WTC11 (cell line): ENCODE data around the gene GOLGB1. TPM values are rescaled to one million over a fixed set of nuclear protein-coding genes. Genes with fewer than 3 reads are reported as not detected.

Source experiments
- ATAC-seq: fragments of 200-7000 bp; cut with Tn5 transposase; 2 replicates; pipeline ENCODE4 v1.10.0; 2021; ENCODE audit warnings: mild to moderate bottlenecking, moderate library complexity
- CTCF ChIA-PET: fragments of 300-600 bp; sonication (Branson Sonifier 250); formaldehyde crosslinking; loops from one replicate; lab custom pipeline; 2021; ENCODE audit warnings: antibody characterized with exemption; lab: Charles Lee
- POLR2A ChIA-PET: fragments of 350-600 bp; sonication (Branson Sonifier 250); formaldehyde crosslinking; loops from one replicate; lab custom pipeline; 2021; ENCODE audit warnings: antibody characterized with exemption; lab: Charles Lee
- DNase-seq: peaks from one replicate; pipeline ENCODE4 v3.0.0; 2021; ENCODE audit warnings: low spot score
- H3K27ac Mint-ChIP-seq: 2 replicates; pipeline ENCODE4 v1.8.0; 2021; ENCODE audit warnings: mixed read lengths
- H3K27me3 Mint-ChIP-seq: 2 replicates; pipeline ENCODE4 v1.8.0; 2021; ENCODE audit warnings: low read depth, mild to moderate bottlenecking, moderate library complexity, mixed read lengths
- H3K36me3 Mint-ChIP-seq: 2 replicates; pipeline ENCODE4 v1.8.0; 2021; ENCODE audit warnings: mixed read lengths
- H3K4me1 Mint-ChIP-seq: 2 replicates; pipeline ENCODE4 v1.8.0; 2022; ENCODE audit warnings: mixed read lengths
- H3K4me3 Mint-ChIP-seq: 2 replicates; pipeline ENCODE4 v1.8.0; 2021; ENCODE audit warnings: mild to moderate bottlenecking, moderate library complexity, mixed read lengths
- H3K9me3 Mint-ChIP-seq: 2 replicates; pipeline ENCODE4 v1.8.0; 2021; ENCODE audit warnings: mixed read lengths
- ARID4B ChIP-seq: sonication (generic); formaldehyde crosslinking; IDR thresholded peaks from 2 replicates; pipeline ENCODE4 v1.8.0; 2023; ENCODE audit warnings: missing genetic modification reagents, mild to moderate bottlenecking, borderline replicate concordance
- ATF2 ChIP-seq: sonication (generic); formaldehyde crosslinking; IDR thresholded peaks from 2 replicates; pipeline ENCODE4 v1.8.1; 2022; ENCODE audit warnings: low read depth, missing genetic modification reagents, borderline replicate concordance
- CBFB ChIP-seq: sonication (generic); formaldehyde crosslinking; IDR thresholded peaks from 2 replicates; pipeline ENCODE4 v1.8.1; 2022; ENCODE audit warnings: mild to moderate bottlenecking, low read depth, missing genetic modification reagents
- E2F4 ChIP-seq: sonication (generic); formaldehyde crosslinking; IDR thresholded peaks from 2 replicates; pipeline ENCODE4 v1.8.1; 2022; ENCODE audit warnings: low read depth, mild to moderate bottlenecking, moderate library complexity, missing genetic modification reagents, borderline replicate concordance
- FOXK1 ChIP-seq: sonication (generic); formaldehyde crosslinking; IDR thresholded peaks from 2 replicates; pipeline ENCODE4 v1.8.0; 2022; ENCODE audit warnings: mild to moderate bottlenecking, moderate library complexity, missing genetic modification reagents
- KAT7 ChIP-seq: sonication (generic); formaldehyde crosslinking; IDR thresholded peaks from 2 replicates; pipeline ENCODE4 v1.8.1; 2023; ENCODE audit warnings: missing genetic modification reagents, mild to moderate bottlenecking, borderline replicate concordance
- MLX ChIP-seq: sonication (generic); formaldehyde crosslinking; IDR thresholded peaks from 2 replicates; pipeline ENCODE4 v1.8.1; 2023; ENCODE audit warnings: mild to moderate bottlenecking, missing genetic modification reagents, moderate library complexity
- NR3C1 ChIP-seq: sonication (generic); formaldehyde crosslinking; conservative IDR thresholded peaks from 2 replicates; pipeline ENCODE4 v1.8.1; 2023; ENCODE audit warnings: low read depth, mild to moderate bottlenecking, missing genetic modification reagents
- PRRX2 ChIP-seq: fragments of 250-450 bp; sonication (Bioruptor Pico); IDR thresholded peaks from 2 replicates; pipeline ENCODE4 v1.8.0; 2021; ENCODE audit warnings: mild to moderate bottlenecking
- SMAD4 ChIP-seq: sonication (generic); formaldehyde crosslinking; IDR thresholded peaks from 2 replicates; pipeline ENCODE4 v1.8.0; 2022; ENCODE audit warnings: mild to moderate bottlenecking, missing genetic modification reagents
- SOX15 ChIP-seq: fragments of 250-450 bp; sonication (Bioruptor Pico); IDR thresholded peaks from 2 replicates; pipeline ENCODE4 v1.9.0; 2021; ENCODE audit warnings: mild to moderate bottlenecking
- ZBTB43 ChIP-seq: sonication (generic); formaldehyde crosslinking; IDR thresholded peaks from 2 replicates; pipeline ENCODE4 v1.8.1; 2023; ENCODE audit warnings: mild to moderate bottlenecking, missing genetic modification reagents
- ZNF281 ChIP-seq: sonication (generic); formaldehyde crosslinking; IDR thresholded peaks from 2 replicates; pipeline ENCODE4 v1.8.0; 2023; ENCODE audit warnings: mild to moderate bottlenecking, missing genetic modification reagents
- total RNA-seq: library from RNA; stranded (reverse); gene quantifications from 3 replicates; pipeline ENCODE4 v1.2.3, GENCODE V29; 2021

GOLGB1 gene
- total RNA-seq, 1 experiment from 2014 or later: 33.8 TPM

GRCh38 chr3:121637922-121638321, 111.6 kb downstream of the GOLGB1 start (continued):
- TF ChIP-seq ATF2 (CRISPR knock-in tag): no peak

- no peaks in the 10 kb centered on the region for H3K27me3 Mint-ChIP-seq
Measured at GRCh38 chr3:121630355-121630754, 119.2 kb downstream of the GOLGB1 start.

GRCh38 chr3:121629601-121630000, 119.9 kb downstream of the GOLGB1 start:
- Mint-ChIP-seq H3K9me3 (peaks cover 4% of the 10 kb centered on the region; the same call in 1 of the 2 replicates), H3K27me3 (no peaks in the 10 kb centered on the region), H3K4me3 (no peak overlapping the region), H3K4me1 (peaks cover 28% of the 10 kb centered on the region), H3K36me3 (no peaks in the 10 kb centered on the region), H3K27ac (no peak overlapping the region)
- no peak for DNase-seq
- ChIA-PET POLR2A (no interaction called here), CTCF (no interaction called here)
- TF ChIP-seq E2F4 (CRISPR knock-in tag): no peak
- TF ChIP-seq MLX (CRISPR knock-in tag): no peak
- no peak for ATAC-seq

More at GRCh38 chr3:121630355-121630754, 119.2 kb downstream of the GOLGB1 start:
- H3K4me3 Mint-ChIP-seq: no peak overlapping the region
- ATAC-seq: no peak
- peaks cover 4% of the 10 kb centered on the region; the same call in 1 of the 2 replicates for H3K9me3 Mint-ChIP-seq
- peaks cover 20% of the 10 kb centered on the region for H3K4me1 Mint-ChIP-seq
- CTCF ChIA-PET: interaction anchor here (0.7 kb wide), 1 partner anchor 8 kb away, joined by 3 read pairs; no protein-coding TSS in a partner anchor
- H3K27ac Mint-ChIP-seq: no peak overlapping the region
- no peak for TF ChIP-seq ZBTB43
- TF ChIP-seq, all 79 proteins: peak for 0
- POLR2A ChIA-PET: interaction anchor here (0.7 kb wide), 2 partner anchors 13 to 107 kb away, joined by 4 to 6 read pairs; no protein-coding TSS in a partner anchor
- no peaks in the 10 kb centered on the region for H3K36me3 Mint-ChIP-seq
- no peak for DNase-seq

GRCh38 chr3:121627622-121628021, 121.9 kb downstream of the GOLGB1 start:
- Mint-ChIP-seq H3K36me3 (no peaks in the 10 kb centered on the region), H3K27me3 (no peaks in the 10 kb centered on the region), H3K27ac (no peak overlapping the region), H3K4me1 (peaks cover 25% of the 10 kb centered on the region), H3K4me3 (no peak overlapping the region), H3K9me3 (no peaks in the 10 kb centered on the region)
- DNase-seq (no peak), ATAC-seq (no peak)
- CTCF ChIA-PET: no interaction called here
- TF ChIP-seq CBFB (CRISPR knock-in tag) (no peak), ZNF281 (no peak), SMAD4 (CRISPR knock-in tag) (no peak), PRRX2 (CRISPR knock-in tag) (no peak), FOXK1 (CRISPR knock-in tag) (no peak), ARID4B (CRISPR knock-in tag) (no peak), KAT7 (CRISPR knock-in tag) (no peak), SOX15 (no peak), NR3C1 (CRISPR knock-in tag) (no peak)
- POLR2A ChIA-PET: no interaction called here
